CD14-positive monocyte (primary cell): ENCODE measurements around the gene ALKBH8. TPM values are rescaled to one million over a fixed set of nuclear protein-coding genes. Genes with fewer than 3 reads are reported as not detected.

Experiments used
- DNase-seq, 3 donors: peaks; one replicate each; pipeline ENCODE4 v3.0.0-alpha.2; 2011 to 2022
- H2AFZ ChIP-seq: 2 replicates; pipeline ENCODE4 v1.6.0; 2012; ENCODE audit warnings: mild to moderate bottlenecking, low read depth, low read length, inconsistent platforms; ENCODE audit not compliant: insufficient read depth, poor library complexity, severe bottlenecking
- H3K27ac ChIP-seq, 2 donors: 1 replicate in 1 of 2; 2 replicates in 1 of 2; pipeline ENCODE4 v1.5.1; 2012 to 2013; ENCODE audit warnings: low read length in 2 of 2, control low read depth in 1 of 2, inconsistent platforms in 1 of 2, low read depth in 1 of 2, mild to moderate bottlenecking in 1 of 2
- H3K27me3 ChIP-seq, 2 donors: one replicate each; pipeline versions ENCODE4 v1.6.0 to v1.6.1; 2011 to 2013; ENCODE audit warnings: low read length in 2 of 2; ENCODE audit not compliant: control insufficient read depth in 2 of 2, insufficient read depth in 2 of 2
- H3K36me3 ChIP-seq, 2 donors: replicated peaks in 1 of 2; 1 replicate in 1 of 2; 2 replicates in 1 of 2; pipeline versions ENCODE4 v1.5.1 to v1.6.1; 2012 to 2013; ENCODE audit warnings: low read length in 2 of 2, control low read depth in 1 of 2, inconsistent platforms in 1 of 2, mild to moderate bottlenecking in 1 of 2; ENCODE audit not compliant: insufficient read depth in 2 of 2, control insufficient read depth in 1 of 2
- H3K4me1 ChIP-seq, 2 donors: 1 replicate in 1 of 2; 2 replicates in 1 of 2; pipeline versions ENCODE4 v1.5.1 to v1.6.1; 2012 to 2013; ENCODE audit warnings: low read length in 2 of 2, control low read depth in 1 of 2, inconsistent platforms in 1 of 2, mild to moderate bottlenecking in 1 of 2, moderate library complexity in 1 of 2; ENCODE audit not compliant: insufficient read depth in 2 of 2, control insufficient read depth in 1 of 2
- H3K4me2 ChIP-seq: replicated peaks from 2 replicates; pipeline ENCODE3; 2012; ENCODE audit warnings: low read length, moderate library complexity, mild to moderate bottlenecking; ENCODE audit not compliant: poor library complexity, severe bottlenecking; ENCODE audit errors: extremely low read depth
- H3K4me3 ChIP-seq, 3 experiments: fragments of 200-600 bp in 1 of 3; sonication (generic) in 1 of 3; replicated peaks in 1 of 3; 1 replicate in 2 of 3; 2 replicates in 1 of 3; pipeline ENCODE4 v1.5.1; 2011 to 2013; ENCODE audit warnings: low read length in 3 of 3, mild to moderate bottlenecking in 3 of 3, control low read depth in 2 of 3, low read depth in 2 of 3, inconsistent platforms in 1 of 3, moderate library complexity in 1 of 3
- H3K79me2 ChIP-seq: 2 replicates; pipeline ENCODE4 v1.6.0; 2012; ENCODE audit warnings: mild to moderate bottlenecking, control low read depth, inconsistent platforms, low read length, moderate library complexity; ENCODE audit not compliant: insufficient read depth
- H3K9ac ChIP-seq: 2 replicates; pipeline ENCODE4 v1.6.0; 2017; ENCODE audit warnings: low read length, mild to moderate bottlenecking; ENCODE audit not compliant: insufficient read depth, poor library complexity, severe bottlenecking
- H3K9me3 ChIP-seq, 2 donors: replicated peaks in 1 of 2; 1 replicate in 1 of 2; 2 replicates in 1 of 2; pipeline versions ENCODE4 v1.5.1 to v1.6.1; 2012 to 2013; ENCODE audit warnings: low read length in 2 of 2, control low read depth in 1 of 2; ENCODE audit not compliant: control insufficient read depth in 1 of 2, insufficient read depth in 1 of 2
- H4K20me1 ChIP-seq: 2 replicates; pipeline ENCODE4 v1.6.0; 2012; ENCODE audit warnings: mild to moderate bottlenecking, low read length, control low read depth, moderate library complexity; ENCODE audit not compliant: insufficient read depth
- H3K27ac Mint-ChIP-seq, 7 donors: one replicate each; pipeline ENCODE4 v1.8.0; 2020; ENCODE audit warnings: mild to moderate bottlenecking in 7 of 7, mixed read lengths in 7 of 7, moderate library complexity in 6 of 7, inconsistent platforms in 2 of 7
- H3K27me3 Mint-ChIP-seq, 3 donors: one replicate each; pipeline ENCODE4 v1.8.0; 2021 to 2022; ENCODE audit warnings: low read depth in 3 of 3, mild to moderate bottlenecking in 3 of 3, mixed read lengths in 3 of 3, moderate library complexity in 3 of 3, inconsistent platforms in 1 of 3
- H3K36me3 Mint-ChIP-seq, 2 donors: one replicate each; pipeline ENCODE4 v1.8.0; 2020; ENCODE audit warnings: mixed read lengths in 2 of 2, inconsistent platforms in 1 of 2, mild to moderate bottlenecking in 1 of 2
- H3K4me1 Mint-ChIP-seq: one replicate; pipeline ENCODE4 v1.8.0; 2020; ENCODE audit warnings: mild to moderate bottlenecking, mixed read lengths
- H3K4me3 Mint-ChIP-seq, 2 donors: one replicate each; pipeline ENCODE4 v1.8.0; 2020; ENCODE audit warnings: mild to moderate bottlenecking in 2 of 2, mixed read lengths in 2 of 2, moderate library complexity in 1 of 2
- H3K9me3 Mint-ChIP-seq, 7 donors: one replicate each; pipeline ENCODE4 v1.8.0; 2020 to 2022; ENCODE audit warnings: mixed read lengths in 7 of 7, mild to moderate bottlenecking in 6 of 7, moderate library complexity in 6 of 7, inconsistent platforms in 2 of 7
- WGBS: methylation state at CpG from one replicate; pipeline ENCODE4 v1.1.5; 2013; ENCODE audit warnings: missing lambda C conversion rate; ENCODE audit not compliant: insufficient coverage; 5-methylcytosine and 5-hydroxymethylcytosine counted together
- intact Hi-C, 2 donors: fragments of 100-400 bp; cut with micrococcal nuclease; formaldehyde crosslinking; loops; one replicate each; pipeline versions ENCODE4 v1.15.0 to v1.15.1; 2023
- polyA plus RNA-seq, 3 donors: library from polyadenylated mRNA; depleted of rRNA in 1 of 3; unstranded in 2 of 3; stranded (reverse) in 1 of 3; fragments of 300-500 nt in 2 of 3; fragments of >200 nt in 1 of 3; fragmentation: Illumina TruSeq in 2 of 3; gene quantifications; 1 replicate in 2 of 3; 2 replicates in 1 of 3; pipeline ENCODE4 v1.2.3, GENCODE V29; 2012 to 2021
- TF ChIP-seq, protein P1 (sequence below): fragments of 200-600 bp; IDR thresholded peaks from one replicate; pipeline ENCODE4 v1.8.0; 2022; ENCODE audit warnings: antibody characterized with exemption, mild to moderate bottlenecking

ALKBH8 gene
- polyA plus RNA-seq, 3 donors, result 0.83 to 2.6 (median 1.8) TPM

DNA sequence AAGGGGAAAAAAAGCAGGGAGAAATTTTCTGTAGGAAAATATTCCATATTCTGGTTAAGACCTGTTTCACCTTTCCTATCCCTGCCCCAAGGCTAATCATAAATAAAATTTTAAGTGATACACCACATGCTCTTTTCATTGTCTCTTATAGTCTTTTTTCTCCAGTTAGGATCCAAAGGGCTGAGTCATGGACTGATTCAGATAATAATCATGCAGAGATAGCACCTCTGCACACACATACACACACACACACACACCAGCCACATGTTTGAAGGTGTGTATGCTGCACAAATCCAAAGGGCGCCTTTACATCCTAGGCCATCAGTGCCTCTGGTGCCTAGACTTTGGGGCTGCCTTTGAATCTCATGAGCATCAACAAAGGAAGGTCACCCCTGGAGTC lies 72.4 kb downstream of the ALKBH8 start:
- peaks cover 3 to 9% (median 9%) of the 10 kb centered on the region in 7 donors for H3K9me3 Mint-ChIP-seq
- no peaks in the 10 kb centered on the region for H3K27me3 ChIP-seq
- no peaks in the 10 kb centered on the region for H3K4me1 Mint-ChIP-seq
- H3K79me2 ChIP-seq, result no peaks in the 10 kb centered on the region
- no peak overlapping the region for H3K4me3 ChIP-seq
- TF ChIP-seq, protein P1, sequence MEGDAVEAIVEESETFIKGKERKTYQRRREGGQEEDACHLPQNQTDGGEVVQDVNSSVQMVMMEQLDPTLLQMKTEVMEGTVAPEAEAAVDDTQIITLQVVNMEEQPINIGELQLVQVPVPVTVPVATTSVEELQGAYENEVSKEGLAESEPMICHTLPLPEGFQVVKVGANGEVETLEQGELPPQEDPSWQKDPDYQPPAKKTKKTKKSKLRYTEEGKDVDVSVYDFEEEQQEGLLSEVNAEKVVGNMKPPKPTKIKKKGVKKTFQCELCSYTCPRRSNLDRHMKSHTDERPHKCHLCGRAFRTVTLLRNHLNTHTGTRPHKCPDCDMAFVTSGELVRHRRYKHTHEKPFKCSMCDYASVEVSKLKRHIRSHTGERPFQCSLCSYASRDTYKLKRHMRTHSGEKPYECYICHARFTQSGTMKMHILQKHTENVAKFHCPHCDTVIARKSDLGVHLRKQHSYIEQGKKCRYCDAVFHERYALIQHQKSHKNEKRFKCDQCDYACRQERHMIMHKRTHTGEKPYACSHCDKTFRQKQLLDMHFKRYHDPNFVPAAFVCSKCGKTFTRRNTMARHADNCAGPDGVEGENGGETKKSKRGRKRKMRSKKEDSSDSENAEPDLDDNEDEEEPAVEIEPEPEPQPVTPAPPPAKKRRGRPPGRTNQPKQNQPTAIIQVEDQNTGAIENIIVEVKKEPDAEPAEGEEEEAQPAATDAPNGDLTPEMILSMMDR, result no peak
- H4K20me1 ChIP-seq, result no peaks in the 10 kb centered on the region
- no peak overlapping the region for H3K27ac Mint-ChIP-seq
- no peak overlapping the region for H3K27ac ChIP-seq
- no peak overlapping the region for H3K4me3 Mint-ChIP-seq
- H3K4me2 ChIP-seq, result no peak overlapping the region
- DNase-seq, result no peak
- no peak overlapping the region for H2AFZ ChIP-seq
- no peak overlapping the region for H3K9ac ChIP-seq
- peaks cover 3 to 4% (median 3%) of the 10 kb centered on the region in 3 donors for H3K27me3 Mint-ChIP-seq
- WGBS, result no CpG with 5 or more reads among the region's 1 CpG
- H3K36me3 Mint-ChIP-seq, result no peaks in the 10 kb centered on the region
- H3K4me1 ChIP-seq, result no peaks in the 10 kb centered on the region
- no peaks in the 10 kb centered on the region for H3K9me3 ChIP-seq
- intact Hi-C loops, result no loop called here
- H3K36me3 ChIP-seq, result no peaks in the 10 kb centered on the region

DNA sequence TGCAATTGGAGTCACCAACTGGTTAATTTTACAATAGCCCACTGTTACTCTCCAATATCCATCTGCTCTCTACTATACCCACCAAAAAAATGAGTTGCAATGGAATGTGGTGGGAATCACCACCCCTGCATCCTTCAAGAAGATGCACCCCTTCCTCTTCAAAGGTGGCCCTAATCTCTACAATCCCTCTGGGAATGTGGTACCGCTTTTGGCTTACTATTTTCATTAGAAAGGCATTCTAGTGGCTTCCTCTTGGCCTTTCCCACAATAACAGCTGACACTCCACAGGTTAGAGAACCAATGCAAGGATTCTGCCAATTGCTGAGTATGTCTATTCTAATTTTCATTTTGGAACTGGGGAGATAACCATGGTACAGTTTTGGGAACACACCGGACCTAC lies 74.7 kb downstream of the ALKBH8 start:
- Histone ChIP-seq H3K9me3 (no peaks in the 10 kb centered on the region), H3K27me3 (no peaks in the 10 kb centered on the region), H4K20me1 (no peaks in the 10 kb centered on the region), H3K79me2 (no peaks in the 10 kb centered on the region), H3K4me2 (no peak overlapping the region), H2AFZ (no peak overlapping the region), H3K27ac (no peak overlapping the region), H3K4me1 (no peaks in the 10 kb centered on the region), H3K36me3 (no peaks in the 10 kb centered on the region), H3K9ac (no peak overlapping the region), H3K4me3 (no peak overlapping the region)
- no peaks in the 10 kb centered on the region for H3K4me1 Mint-ChIP-seq
- TF ChIP-seq, protein P1, result no peak
- H3K36me3 Mint-ChIP-seq, result no peaks in the 10 kb centered on the region
- 100% methylated on average over 2 of the region's 2 CpGs for WGBS
- no peak overlapping the region for H3K27ac Mint-ChIP-seq
- peaks cover 0 to 4% (median 2%) of the 10 kb centered on the region in 7 donors for H3K9me3 Mint-ChIP-seq
- H3K4me3 Mint-ChIP-seq, result no peak overlapping the region
- DNase-seq, result no peak
- intact Hi-C loops, result no loop called here
- H3K27me3 Mint-ChIP-seq, result peaks cover 3 to 5% (median 3%) of the 10 kb centered on the region in 3 donors
